NCI-H82 treated with DMSO at 0.1 percent for 48 hours (cell line): ENCODE data around the gene LUM.

Experiments used
- DNase-seq: peaks from one replicate; lab custom pipeline; 2025; ENCODE audit not compliant: unreplicated experiment; lab: John Stamatoyannopoulos, UW

LUM gene

GRCh38 chr12:91111366-91112325 is at the start of gene LUM:
Gene LUM (minus strand): TSS chr12:91111494. CDS start chr12:91108979, 2,515 bp downstream.
- DNase-seq = no peak

GRCh38 chr12:91161009-91161408 is 49.7 kb upstream of the LUM start:
- no peak for DNase-seq

- DNase-seq = no peak
Observed at GRCh38 chr12:91155990-91156389, 44.7 kb upstream of the LUM start.

- no peak for DNase-seq
Observed at GRCh38 chr12:91154131-91154530, 42.8 kb upstream of the LUM start.

- DNase-seq = no peak
Observed at GRCh38 chr12:91144053-91144452, 32.8 kb upstream of the LUM start.

- DNase-seq = no peak
Observed at GRCh38 chr12:91143206-91143605, 31.9 kb upstream of the LUM start.

GRCh38 chr12:91142221-91142631 is 30.9 kb upstream of the LUM start:
- no peak for DNase-seq

- no peak for DNase-seq
Observed at GRCh38 chr12:91140026-91140931, 29.0 kb upstream of the LUM start.

GRCh38 chr12:91139286-91139685 is 28.0 kb upstream of the LUM start:
- DNase-seq = no peak

GRCh38 chr12:91138337-91138920 is 27.1 kb upstream of the LUM start:
- peak; percentile 12 for DNase-seq

GRCh38 chr12:91133871-91134270 is 22.6 kb upstream of the LUM start:
- DNase-seq = no peak

GRCh38 chr12:91129662-91130362 is 18.5 kb upstream of the LUM start:
- no peak for DNase-seq

- no peak for DNase-seq
Observed at GRCh38 chr12:91127751-91128150, 16.5 kb upstream of the LUM start.

GRCh38 chr12:91127306-91127705 is 16.0 kb upstream of the LUM start:
- DNase-seq = no peak

- no peak for DNase-seq
Observed at GRCh38 chr12:91126516-91126915, 15.2 kb upstream of the LUM start.

- DNase-seq = no peak
Observed at GRCh38 chr12:91123236-91123916, 12.1 kb upstream of the LUM start.

- DNase-seq = no peak
Observed at GRCh38 chr12:91120781-91121180, 9.5 kb upstream of the LUM start.

- no peak for DNase-seq
Observed at GRCh38 chr12:91119089-91119488, 7.8 kb upstream of the LUM start.

GRCh38 chr12:91113621-91114020 is 2.3 kb upstream of the LUM start:
- DNase-seq = no peak

- DNase-seq = no peak
Observed at GRCh38 chr12:91110311-91110924, 876 bp downstream of the LUM start.
